Measurements from ENCODE around the gene SCFD1. TPM values are rescaled to one million over a fixed set of nuclear protein-coding genes. Genes with fewer than 3 reads are reported as not detected.

Gene SCFD1
- total RNA-seq, 2 experiments from 2014 or later: 65.1 to 72.6 TPM

- Histone ChIP-seq H2AFZ (ENCODE audit: low read length) (no peak overlapping the region), H3K79me2 (ENCODE audit: insufficient read depth, low read depth, low read length) (peaks cover 43% of the 10 kb centered on the region; the same call in 1 of the 2 replicates), H3K4me1 (ENCODE audit: insufficient read depth, low read length, poor library complexity, severe bottlenecking) (no peaks in the 10 kb centered on the region), H3K4me3 (ENCODE audit: low read depth, low read length, poor library complexity, severe bottlenecking) (no peak overlapping the region), H3K36me3 (ENCODE audit: insufficient read depth, low read length) (peaks cover 64% of the 10 kb centered on the region), H3K4me2 (ENCODE audit: low read length) (no peak overlapping the region), H4K20me1 (ENCODE audit: insufficient read depth, low read length) (no peaks in the 10 kb centered on the region), H3K27ac (ENCODE audit: low read depth, low read length, poor library complexity, severe bottlenecking) (no peak overlapping the region), H3K9me2 (ENCODE audit: insufficient read depth, low read length) (no peaks in the 10 kb centered on the region), H3K9me3 (ENCODE audit: low read length) (no peaks in the 10 kb centered on the region)
- BruUV-seq (replicated peaks): no TSS peak
- ChIA-PET POLR2A (no interaction called here), CTCF (ENCODE audit: unreplicated experiment) (no interaction called here)
- intact Hi-C loops (cut with micrococcal nuclease; ENCODE audit: unreplicated experiment): no loop called here
- no peak for DNase-seq (ENCODE audit: low spot score)
- TF ChIP-seq EZH2phosphoT487 (IDR thresholded peaks at IDR 0.05; ENCODE audit: borderline replicate concordance, low read depth, low read length) (no peak), CTCF (conservative IDR thresholded peaks at IDR 0.05; ENCODE audit: low read length) (no peak)
These were observed 8.1 kb downstream of the SCFD1 start for GRCh38 chr14:30630248-30630647.

GRCh38 chr14:30632730-30633129 lies 10.6 kb downstream of the SCFD1 start:
- no TSS peak for BruUV-seq (replicated peaks)
- Histone ChIP-seq H3K79me2 (ENCODE audit: insufficient read depth, low read depth, low read length) (peaks cover 21% of the 10 kb centered on the region; the same call in 1 of the 2 replicates), H3K4me2 (ENCODE audit: low read length) (no peak overlapping the region), H3K36me3 (ENCODE audit: insufficient read depth, low read length) (peaks cover 78% of the 10 kb centered on the region), H3K27ac (ENCODE audit: low read depth, low read length, poor library complexity, severe bottlenecking) (no peak overlapping the region), H3K4me3 (ENCODE audit: low read depth, low read length, poor library complexity, severe bottlenecking) (no peak overlapping the region), H2AFZ (ENCODE audit: low read length) (no peak overlapping the region), H3K9me2 (ENCODE audit: insufficient read depth, low read length) (no peaks in the 10 kb centered on the region), H4K20me1 (ENCODE audit: insufficient read depth, low read length) (no peaks in the 10 kb centered on the region), H3K9me3 (ENCODE audit: low read length) (no peaks in the 10 kb centered on the region), H3K4me1 (ENCODE audit: insufficient read depth, low read length, poor library complexity, severe bottlenecking) (no peaks in the 10 kb centered on the region)
- DNase-seq (ENCODE audit: low spot score): no peak
- POLR2A ChIA-PET: interaction anchor here (0.6 to 2.1 kb wide), 3 partner anchors 10 to 549 kb away, joined by 3 to 10 read pairs (median 3); partner anchors contain the start of gene SCFD1
- intact Hi-C loops (cut with micrococcal nuclease; ENCODE audit: unreplicated experiment): no loop called here
- CTCF ChIA-PET (ENCODE audit: unreplicated experiment): no interaction called here
- TF ChIP-seq EZH2phosphoT487 (IDR thresholded peaks at IDR 0.05; ENCODE audit: borderline replicate concordance, low read depth, low read length) (no peak), CTCF (conservative IDR thresholded peaks at IDR 0.05; ENCODE audit: low read length) (no peak)

GRCh38 chr14:30638926-30639325 lies 16.8 kb downstream of the SCFD1 start:
- peaks cover 92% of the 10 kb centered on the region for H3K36me3 ChIP-seq (ENCODE audit: insufficient read depth, low read length)
- ChIA-PET POLR2A (no interaction called here), CTCF (ENCODE audit: unreplicated experiment) (no interaction called here)
- no peak overlapping the region for H3K27ac ChIP-seq (ENCODE audit: low read depth, low read length, poor library complexity, severe bottlenecking)
- no peaks in the 10 kb centered on the region for H3K9me3 ChIP-seq (ENCODE audit: low read length)
- H4K20me1 ChIP-seq (ENCODE audit: insufficient read depth, low read length): no peaks in the 10 kb centered on the region
- no peak overlapping the region for H2AFZ ChIP-seq (ENCODE audit: low read length)
- H3K4me2 ChIP-seq (ENCODE audit: low read length): no peak overlapping the region
- H3K4me3 ChIP-seq (ENCODE audit: low read depth, low read length, poor library complexity, severe bottlenecking): no peak overlapping the region
- no peaks in the 10 kb centered on the region for H3K9me2 ChIP-seq (ENCODE audit: insufficient read depth, low read length)
- intact Hi-C loops (cut with micrococcal nuclease; ENCODE audit: unreplicated experiment): no loop called here
- no TSS peak for BruUV-seq (replicated peaks)
- no peaks in the 10 kb centered on the region for H3K4me1 ChIP-seq (ENCODE audit: insufficient read depth, low read length, poor library complexity, severe bottlenecking)
- 0 out of 2 replicates have a peak, but pooled peaks cover 4% of the 10 kb centered on the region for H3K79me2 ChIP-seq (ENCODE audit: insufficient read depth, low read depth, low read length)
- TF ChIP-seq CTCF (conservative IDR thresholded peaks at IDR 0.05; ENCODE audit: low read length) (no peak), EZH2phosphoT487 (IDR thresholded peaks at IDR 0.05; ENCODE audit: borderline replicate concordance, low read depth, low read length) (no peak)
- DNase-seq (ENCODE audit: low spot score): no peak
